Measurements from ENCODE around the gene CRIP1. TPM values are rescaled to one million over a fixed set of nuclear protein-coding genes. Genes with fewer than 3 reads are reported as not detected.

The CRIP1 gene
- total and polyA plus RNA-seq, 4 donors = 229 to 1,123 (median 488) TPM

DNA sequence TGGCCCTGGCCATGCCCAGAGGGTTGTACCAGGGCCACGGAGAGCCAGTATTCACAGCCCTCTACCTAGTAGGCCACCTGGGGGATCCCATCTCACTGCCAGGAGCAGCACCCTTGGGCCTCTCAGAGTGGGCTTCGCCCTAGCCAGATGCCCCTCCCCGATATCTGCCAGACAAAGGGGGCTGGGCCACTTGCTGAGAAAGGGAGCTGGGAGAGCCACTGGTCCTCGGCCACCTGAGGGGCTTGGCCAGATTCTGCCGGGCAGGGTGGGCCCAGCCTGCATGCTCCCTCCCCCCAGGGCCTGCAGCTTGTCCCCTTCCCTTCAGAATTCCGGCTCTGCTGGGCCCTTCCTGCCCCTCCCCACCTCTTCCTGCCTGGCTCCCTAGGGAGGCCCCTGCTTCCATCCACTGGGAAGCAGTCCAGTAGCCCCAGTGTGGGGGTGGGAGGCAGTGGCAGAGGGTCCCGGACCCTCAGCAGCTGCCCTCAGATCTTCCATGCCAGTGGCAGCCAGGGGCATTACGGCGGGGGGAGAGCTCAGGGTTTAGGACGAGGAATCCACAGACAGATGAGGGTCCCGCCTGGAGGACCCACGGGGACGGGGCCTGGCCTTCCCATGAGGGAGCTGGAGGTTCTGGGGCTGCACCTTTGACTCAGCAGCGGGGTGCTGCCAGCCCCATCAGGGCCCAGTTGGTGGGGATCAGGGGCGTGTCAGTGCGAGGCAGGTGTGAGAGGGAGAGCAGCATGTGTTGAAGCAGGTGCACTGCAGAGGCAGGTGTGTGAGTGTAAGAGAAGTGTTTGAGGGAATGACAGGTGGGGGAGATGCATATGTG, 9.6 kb upstream of the CRIP1 start:
- intact Hi-C loops (cut with DNase I) = no loop called here
- Histone ChIP-seq H3K27me3 (ENCODE audit: control insufficient read depth in 1 of 2, insufficient read depth in 2 of 2, low read length in 1 of 2) (no peaks in the 10 kb centered on the region), H3K4me1 (ENCODE audit: control insufficient read depth in 1 of 2, insufficient read depth in 2 of 2, low read length in 2 of 2) (no peaks in the 10 kb centered on the region), H3K9me3 (ENCODE audit: control insufficient read depth, low read length) (no peaks in the 10 kb centered on the region), H3K36me3 (ENCODE audit: control insufficient read depth in 1 of 2, insufficient read depth in 2 of 2, low read length in 1 of 2) (no peaks in the 10 kb centered on the region), H3K4me3 (ENCODE audit: low read length in 2 of 2) (peak overlapping the region; percentile 4 to 12), H3K27ac (ENCODE audit: low read depth in 1 of 2, low read length in 2 of 2) (peak overlapping the region in 1 of 2 donors; percentile 42)
- DNase-seq (no peak), ATAC-seq (ENCODE audit: low FRiP score) (no peak)
- WGBS, 2 donors = 34 to 36% methylated on average over 16 of the region's 16 CpGs

GRCh38 chr14:105477660-105478397, 8.9 kb upstream of the CRIP1 start:
- 78 to 79% methylated on average over 34 to 53 of the region's 56 CpGs for WGBS, 2 donors
- DNase-seq = no peak
- no peak overlapping the region for H3K4me3 ChIP-seq (ENCODE audit: low read length in 2 of 2)
- no peaks in the 10 kb centered on the region for H3K27me3 ChIP-seq (ENCODE audit: control insufficient read depth in 1 of 2, insufficient read depth in 2 of 2, low read length in 1 of 2)
- intact Hi-C loops (cut with DNase I) = no loop called here
- no peak overlapping the region for H3K27ac ChIP-seq (ENCODE audit: low read depth in 1 of 2, low read length in 2 of 2)
- no peak for ATAC-seq (ENCODE audit: low FRiP score)
- no peaks in the 10 kb centered on the region for H3K36me3 ChIP-seq (ENCODE audit: control insufficient read depth in 1 of 2, insufficient read depth in 2 of 2, low read length in 1 of 2)
- H3K4me1 ChIP-seq (ENCODE audit: control insufficient read depth in 1 of 2, insufficient read depth in 2 of 2, low read length in 2 of 2) = peaks cover 0 to 2% of the 10 kb centered on the region in 2 donors
- no peaks in the 10 kb centered on the region for H3K9me3 ChIP-seq (ENCODE audit: control insufficient read depth, low read length)

GRCh38 chr14:105478398-105479251, 8.1 kb upstream of the CRIP1 start:
- Histone ChIP-seq H3K27me3 (ENCODE audit: control insufficient read depth in 1 of 2, insufficient read depth in 2 of 2, low read length in 1 of 2) (no peaks in the 10 kb centered on the region), H3K9me3 (ENCODE audit: control insufficient read depth, low read length) (no peaks in the 10 kb centered on the region), H3K4me1 (ENCODE audit: control insufficient read depth in 1 of 2, insufficient read depth in 2 of 2, low read length in 2 of 2) (peaks cover 0 to 2% of the 10 kb centered on the region in 2 donors), H3K36me3 (ENCODE audit: control insufficient read depth in 1 of 2, insufficient read depth in 2 of 2, low read length in 1 of 2) (no peaks in the 10 kb centered on the region), H3K27ac (ENCODE audit: low read depth in 1 of 2, low read length in 2 of 2) (no peak overlapping the region), H3K4me3 (ENCODE audit: low read length in 2 of 2) (no peak overlapping the region)
- DNase-seq (no peak), ATAC-seq (ENCODE audit: low FRiP score) (no peak)
- intact Hi-C loops (cut with DNase I) = no loop called here
- 72 to 75% methylated on average over 55 to 81 of the region's 81 CpGs for WGBS, 2 donors

GRCh38 chr14:105479431-105480158, 7.1 kb upstream of the CRIP1 start:
- no peak for DNase-seq
- Histone ChIP-seq H3K27ac (ENCODE audit: low read depth in 1 of 2, low read length in 2 of 2) (no peak overlapping the region), H3K4me3 (ENCODE audit: low read length in 2 of 2) (no peak overlapping the region), H3K27me3 (ENCODE audit: control insufficient read depth in 1 of 2, insufficient read depth in 2 of 2, low read length in 1 of 2) (no peaks in the 10 kb centered on the region), H3K36me3 (ENCODE audit: control insufficient read depth in 1 of 2, insufficient read depth in 2 of 2, low read length in 1 of 2) (no peaks in the 10 kb centered on the region), H3K4me1 (ENCODE audit: control insufficient read depth in 1 of 2, insufficient read depth in 2 of 2, low read length in 2 of 2) (peaks cover 0 to 2% of the 10 kb centered on the region in 2 donors), H3K9me3 (ENCODE audit: control insufficient read depth, low read length) (no peaks in the 10 kb centered on the region)
- intact Hi-C loops (cut with DNase I) = loop anchor here (10.0 kb wide), 2 partner anchors 385 to 1755 kb away; no protein-coding TSS in a partner anchor
- no peak for ATAC-seq (ENCODE audit: low FRiP score)
- 68 to 72% methylated on average over 33 to 34 of the region's 34 CpGs for WGBS, 2 donors

GRCh38 chr14:105480199-105480746, 6.4 kb upstream of the CRIP1 start:
- no peak overlapping the region for H3K4me3 ChIP-seq (ENCODE audit: low read length in 2 of 2)
- no peaks in the 10 kb centered on the region for H3K9me3 ChIP-seq (ENCODE audit: control insufficient read depth, low read length)
- intact Hi-C loops (cut with DNase I) = loop anchor here (10.0 kb wide), 2 partner anchors 385 to 1755 kb away; no protein-coding TSS in a partner anchor
- peaks cover 0 to 2% of the 10 kb centered on the region in 2 donors for H3K4me1 ChIP-seq (ENCODE audit: control insufficient read depth in 1 of 2, insufficient read depth in 2 of 2, low read length in 2 of 2)
- no peaks in the 10 kb centered on the region for H3K36me3 ChIP-seq (ENCODE audit: control insufficient read depth in 1 of 2, insufficient read depth in 2 of 2, low read length in 1 of 2)
- WGBS, 2 donors = 59 to 61% methylated on average over 15 of the region's 15 CpGs
- DNase-seq = no peak
- H3K27me3 ChIP-seq (ENCODE audit: control insufficient read depth in 1 of 2, insufficient read depth in 2 of 2, low read length in 1 of 2) = no peaks in the 10 kb centered on the region
- no peak for ATAC-seq (ENCODE audit: low FRiP score)
- H3K27ac ChIP-seq (ENCODE audit: low read depth in 1 of 2, low read length in 2 of 2) = peak overlapping the region in 1 of 2 donors; percentile 39

DNA sequence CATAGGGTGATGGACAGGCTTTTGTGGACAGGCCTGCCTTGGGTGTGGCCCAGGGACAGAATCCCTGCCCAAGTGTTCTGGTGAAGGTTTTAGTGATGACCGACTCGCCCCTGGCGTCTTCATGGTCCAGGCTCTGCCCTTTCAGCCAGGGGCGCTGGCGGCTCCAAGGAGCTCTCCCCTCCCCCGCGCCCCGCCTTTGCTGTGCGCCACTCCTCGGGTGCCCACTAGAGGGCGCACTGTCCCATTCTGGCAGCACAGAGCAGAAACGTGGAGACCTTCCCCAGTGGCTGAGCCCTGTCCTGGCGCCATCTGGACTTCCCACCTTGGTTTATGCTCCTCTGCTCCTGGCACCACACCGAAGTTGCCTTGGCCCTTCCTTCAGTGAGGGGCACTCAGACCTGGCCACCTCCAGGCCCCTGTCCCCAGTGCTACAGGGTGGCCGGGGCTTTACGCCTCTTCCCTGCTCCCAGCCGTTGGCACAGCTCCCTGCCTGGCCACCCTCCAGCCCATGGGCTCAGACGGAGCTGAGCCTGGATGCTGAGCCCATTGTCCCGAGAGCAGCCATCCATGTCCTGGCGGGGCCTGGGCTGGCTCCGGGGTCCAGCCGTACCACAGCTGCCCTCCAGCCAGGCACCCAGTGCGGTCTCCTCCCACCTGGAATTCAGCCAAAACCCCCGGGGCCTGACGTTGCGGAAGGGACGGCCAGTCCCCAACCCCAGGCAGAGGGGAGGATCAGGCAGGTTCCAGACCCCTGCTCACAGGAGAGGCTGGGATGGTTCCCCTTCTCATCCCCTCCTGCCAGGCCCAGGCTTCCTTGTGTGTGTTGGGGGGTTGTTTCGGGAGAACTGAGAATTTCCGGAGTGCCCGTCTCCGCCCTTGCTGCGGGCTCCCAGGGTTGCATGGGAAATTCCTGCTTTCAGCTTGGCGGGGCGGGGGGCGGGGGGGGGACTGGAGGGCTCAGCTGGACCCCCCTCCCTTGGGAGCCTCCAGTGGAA, 5.6 kb upstream of the CRIP1 start:
- H3K9me3 ChIP-seq (ENCODE audit: control insufficient read depth, low read length) = no peaks in the 10 kb centered on the region
- H3K27me3 ChIP-seq (ENCODE audit: control insufficient read depth in 1 of 2, insufficient read depth in 2 of 2, low read length in 1 of 2) = no peaks in the 10 kb centered on the region
- peak overlapping the region; percentile 4 to 6 for H3K4me3 ChIP-seq (ENCODE audit: low read length in 2 of 2)
- DNase-seq (peak; percentile 93 to 97), ATAC-seq (ENCODE audit: low FRiP score) (peak; percentile 82)
- intact Hi-C loops (cut with DNase I) = loop anchor here (10.0 kb wide), 2 partner anchors 386 to 1756 kb away; no protein-coding TSS in a partner anchor
- no peaks in the 10 kb centered on the region for H3K36me3 ChIP-seq (ENCODE audit: control insufficient read depth in 1 of 2, insufficient read depth in 2 of 2, low read length in 1 of 2)
- WGBS, 2 donors = 0 to 1% methylated on average over 32 to 35 of the region's 35 CpGs
- H3K27ac ChIP-seq (ENCODE audit: low read depth in 1 of 2, low read length in 2 of 2) = peak overlapping the region; percentile 85 to 86
- H3K4me1 ChIP-seq (ENCODE audit: control insufficient read depth in 1 of 2, insufficient read depth in 2 of 2, low read length in 2 of 2) = peaks cover 0 to 2% of the 10 kb centered on the region in 2 donors

DNA sequence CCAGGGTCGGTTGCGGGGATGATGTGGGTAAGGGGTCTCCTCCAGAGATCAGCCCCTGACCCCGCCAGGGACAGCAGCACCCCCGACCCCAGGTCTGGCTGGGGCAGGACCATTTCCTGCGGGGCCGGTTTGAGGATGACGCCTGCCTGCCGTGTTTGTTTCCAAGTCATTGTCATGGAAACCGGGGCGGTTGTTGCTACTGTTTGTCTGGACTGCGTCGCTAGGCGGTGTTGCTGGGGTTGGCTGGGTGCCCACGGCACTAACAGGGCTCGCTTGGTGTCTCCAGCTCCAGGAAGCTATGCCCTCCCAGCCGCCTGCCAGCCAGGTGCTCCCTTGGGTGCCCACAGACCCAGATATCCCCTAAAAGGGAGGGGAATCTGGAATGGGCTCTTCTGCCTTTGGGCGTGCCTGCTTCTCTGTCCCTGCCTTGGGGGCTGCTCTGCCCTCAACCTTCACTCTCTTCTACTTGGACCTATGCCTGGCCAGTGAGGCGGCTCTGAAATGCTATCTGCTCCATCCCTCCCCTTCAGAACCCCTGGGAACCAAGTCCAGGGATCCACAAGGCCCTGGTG, 4.7 kb upstream of the CRIP1 start:
- H3K27ac ChIP-seq (ENCODE audit: low read depth in 1 of 2, low read length in 2 of 2) = peak overlapping the region; percentile 85 to 99
- ATAC-seq (ENCODE audit: low FRiP score) = peak; percentile 80
- no peaks in the 10 kb centered on the region for H3K27me3 ChIP-seq (ENCODE audit: control insufficient read depth in 1 of 2, insufficient read depth in 2 of 2, low read length in 1 of 2)
- peaks cover 0 to 2% of the 10 kb centered on the region in 2 donors for H3K4me1 ChIP-seq (ENCODE audit: control insufficient read depth in 1 of 2, insufficient read depth in 2 of 2, low read length in 2 of 2)
- H3K9me3 ChIP-seq (ENCODE audit: control insufficient read depth, low read length) = no peaks in the 10 kb centered on the region
- no peak overlapping the region for H3K4me3 ChIP-seq (ENCODE audit: low read length in 2 of 2)
- intact Hi-C loops (cut with DNase I) = loop anchor here (10.0 kb wide), 2 partner anchors 387 to 1757 kb away; no protein-coding TSS in a partner anchor
- 0 to 1% methylated on average over 18 of the region's 18 CpGs for WGBS, 2 donors
- peak; percentile 98 for DNase-seq
- no peaks in the 10 kb centered on the region for H3K36me3 ChIP-seq (ENCODE audit: control insufficient read depth in 1 of 2, insufficient read depth in 2 of 2, low read length in 1 of 2)

Measured in aorta (tissue), 5 donors.